H1 (cell line): ENCODE data around the gene DGKH. TPM values are rescaled to one million over a fixed set of nuclear protein-coding genes. Genes with fewer than 3 reads are reported as not detected.

Experiments used
- CTCF ChIA-PET: fragments of 300-600 bp; sonication (Branson Sonifier 250); formaldehyde crosslinking; loops from one replicate; lab custom pipeline; 2021; ENCODE audit not compliant: partially characterized antibody; lab: Charles Lee
- POLR2A ChIA-PET: fragments of 300-600 bp; sonication (Branson Sonifier 250); formaldehyde crosslinking; loops from one replicate; lab custom pipeline; 2021; ENCODE audit warnings: inconsistent platforms; ENCODE audit not compliant: partially characterized antibody; lab: Charles Lee
- DNase-seq, 2 experiments: peaks; one replicate each; pipeline versions ENCODE4 v3.0.0 to v3.0.0-alpha.2; 2010 to 2022; ENCODE audit warnings: low spot score in 2 of 2, low read depth in 1 of 2, mixed read lengths in 1 of 2
- FAIRE-seq: peaks from 2 replicates; lab custom pipeline; 2011; peaks lifted over from hg19 to GRCh38; lab: Jason Lieb, UNC
- H2AFZ ChIP-seq: 2 replicates; pipeline ENCODE4 v1.8.1; 2012; ENCODE audit warnings: low read length, inconsistent platforms
- H2AK5ac ChIP-seq: 2 replicates; pipeline ENCODE4 v1.6.1; 2013; ENCODE audit warnings: low read depth, low read length
- H2BK120ac ChIP-seq: replicated peaks from 2 replicates; pipeline ENCODE3; 2013; ENCODE audit warnings: low read depth, low read length, inconsistent platforms
- H2BK12ac ChIP-seq: 2 replicates; pipeline ENCODE4 v1.6.1; 2013; ENCODE audit warnings: low read depth, low read length
- H2BK15ac ChIP-seq: 2 replicates; pipeline ENCODE4 v1.6.1; 2013; ENCODE audit warnings: low read length
- H2BK20ac ChIP-seq: 2 replicates; pipeline ENCODE4 v1.6.1; 2013; ENCODE audit warnings: low read length
- H2BK5ac ChIP-seq: 2 replicates; pipeline ENCODE4 v1.6.1; 2013; ENCODE audit warnings: low read depth, low read length
- H3K14ac ChIP-seq: 2 replicates; pipeline ENCODE4 v1.6.1; 2013; ENCODE audit warnings: inconsistent platforms; ENCODE audit not compliant: insufficient read length
- H3K18ac ChIP-seq: 2 replicates; pipeline ENCODE4 v1.6.1; 2013; ENCODE audit warnings: low read length; ENCODE audit errors: extremely low read depth
- H3K23ac ChIP-seq: 2 replicates; pipeline ENCODE4 v1.6.1; 2013; ENCODE audit warnings: inconsistent platforms; ENCODE audit not compliant: insufficient read length
- H3K23me2 ChIP-seq: 2 replicates; pipeline ENCODE4 v1.6.1; 2013; ENCODE audit warnings: low read depth, low read length
- H3K27ac ChIP-seq: 2 replicates; pipeline ENCODE4 v1.6.1; 2011; ENCODE audit warnings: low read depth, low read length, inconsistent platforms
- H3K27me3 ChIP-seq, 4 experiments: replicated peaks in 1 of 4; 1 replicate in 1 of 4; 2 replicates in 3 of 4; pipeline versions ENCODE4 v1.6.1 to v1.8.1; 2011 to 2013; ENCODE audit warnings: low read length in 3 of 4, mild to moderate bottlenecking in 3 of 4, inconsistent platforms in 2 of 4, mixed read lengths in 2 of 4, moderate library complexity in 1 of 4; ENCODE audit not compliant: control insufficient read depth in 3 of 4, insufficient read depth in 3 of 4; ENCODE audit errors: extremely low read depth in 1 of 4
- H3K36me3 ChIP-seq, 4 experiments: 2 replicates each; pipeline versions ENCODE4 v1.6.1 to v1.8.1; 2011 to 2013; ENCODE audit warnings: mild to moderate bottlenecking in 4 of 4, low read length in 3 of 4, moderate library complexity in 2 of 4, control low read depth in 1 of 4, inconsistent platforms in 1 of 4; ENCODE audit not compliant: insufficient read depth in 4 of 4, control insufficient read depth in 2 of 4
- H3K4ac ChIP-seq: replicated peaks from 2 replicates; pipeline ENCODE3; 2013; ENCODE audit warnings: low read length, low read depth, mixed read lengths, inconsistent platforms; ENCODE audit not compliant: insufficient read length
- H3K4me1 ChIP-seq, 4 experiments: replicated peaks in 1 of 4; 1 replicate in 1 of 4; 2 replicates in 3 of 4; pipeline versions ENCODE4 v1.6.1 to v1.8.1; 2011 to 2013; ENCODE audit warnings: low read length in 3 of 4, inconsistent platforms in 2 of 4, mixed read lengths in 1 of 4; ENCODE audit not compliant: insufficient read depth in 4 of 4, control insufficient read depth in 3 of 4
- H3K4me2 ChIP-seq, 2 experiments: 2 replicates each; pipeline versions ENCODE4 v1.6.1 to v1.8.1; 2011 to 2013; ENCODE audit warnings: low read depth in 2 of 2, low read length in 2 of 2, control low read depth in 1 of 2, inconsistent platforms in 1 of 2, mild to moderate bottlenecking in 1 of 2; ENCODE audit not compliant: insufficient read depth in 1 of 2
- H3K4me3 ChIP-seq, 4 experiments: fragments of 200-600, 300-600 bp in 1 of 4; sonication (generic), shearing (Covaris generic), sonication (Bioruptor Twin) in 1 of 4; 2 replicates each; pipeline versions ENCODE4 v1.5.1 to v1.8.1; 2011 to 2016; ENCODE audit warnings: low read length in 4 of 4, low read depth in 3 of 4, control low read depth in 2 of 4, inconsistent platforms in 2 of 4, mild to moderate bottlenecking in 2 of 4, mixed read lengths in 1 of 4, moderate library complexity in 1 of 4; ENCODE audit not compliant: insufficient read depth in 2 of 4; ENCODE audit errors: extremely low read depth in 1 of 4
- H3K56ac ChIP-seq: replicated peaks from 2 replicates; pipeline ENCODE3; 2013; ENCODE audit warnings: low read depth, mild to moderate bottlenecking, mixed read lengths, low read length, inconsistent platforms; ENCODE audit not compliant: insufficient read length
- H3K79me1 ChIP-seq: 2 replicates; pipeline ENCODE4 v1.6.1; 2013; ENCODE audit warnings: low read depth, low read length, control low read depth
- H3K79me2 ChIP-seq, 2 experiments: 2 replicates each; pipeline versions ENCODE4 v1.6.1 to v1.8.1; 2012 to 2013; ENCODE audit warnings: low read length in 2 of 2, mild to moderate bottlenecking in 2 of 2, inconsistent platforms in 1 of 2; ENCODE audit not compliant: insufficient read depth in 2 of 2, control insufficient read depth in 1 of 2
- H3K9ac ChIP-seq, 4 experiments: replicated peaks in 1 of 4; 1 replicate in 1 of 4; 2 replicates in 3 of 4; pipeline versions ENCODE4 v1.6.1 to v1.8.1; 2011 to 2013; ENCODE audit warnings: low read depth in 3 of 4, low read length in 3 of 4, control low read depth in 2 of 4, mild to moderate bottlenecking in 2 of 4, moderate library complexity in 2 of 4, inconsistent platforms in 1 of 4; ENCODE audit errors: extremely low read depth in 1 of 4
- H3K9me3 ChIP-seq, 2 experiments: 2 replicates each; pipeline versions ENCODE4 v1.6.1 to v1.8.1; 2012 to 2013; ENCODE audit warnings: mild to moderate bottlenecking in 2 of 2, moderate library complexity in 2 of 2, control low read depth in 1 of 2, inconsistent platforms in 1 of 2, low read depth in 1 of 2, low read length in 1 of 2, mixed read lengths in 1 of 2; ENCODE audit not compliant: insufficient read depth in 2 of 2
- H4K20me1 ChIP-seq, 2 experiments: replicated peaks in 1 of 2; 2 replicates each; pipeline versions ENCODE3 to v1.8.1; 2011 to 2013; ENCODE audit warnings: inconsistent platforms in 2 of 2, low read length in 2 of 2, mild to moderate bottlenecking in 1 of 2; ENCODE audit not compliant: insufficient read depth in 2 of 2, control insufficient read depth in 1 of 2
- H4K5ac ChIP-seq: 2 replicates; pipeline ENCODE4 v1.6.1; 2013; ENCODE audit warnings: low read length, low read depth, mixed read lengths, inconsistent platforms; ENCODE audit not compliant: insufficient read length
- H4K8ac ChIP-seq: 2 replicates; pipeline ENCODE4 v1.8.0; 2013; ENCODE audit warnings: mild to moderate bottlenecking, moderate library complexity, low read length, inconsistent platforms; ENCODE audit not compliant: insufficient read depth; ENCODE audit errors: extremely low read depth
- H4K91ac ChIP-seq: replicated peaks from 2 replicates; pipeline ENCODE3; 2013; ENCODE audit warnings: low read length, mixed read lengths, inconsistent platforms; ENCODE audit not compliant: insufficient read length
- WGBS, 2 experiments: shearing (Covaris generic) in 1 of 2; methylation state at CpG; one replicate each; pipeline versions ENCODE4 v1.1.6 to v1.1.7; 2013 to 2015; ENCODE audit warnings: low lambda C conversion rate in 2 of 2, mixed read lengths in 2 of 2, inconsistent platforms in 1 of 2, low coverage in 1 of 2, missing lambda C conversion rate in 1 of 2; ENCODE audit not compliant: insufficient replicate concordance in 2 of 2, insufficient coverage in 1 of 2, insufficient read length in 1 of 2; ENCODE audit errors: extremely low coverage in 1 of 2, missing lambda C conversion rate in 1 of 2; 5-methylcytosine and 5-hydroxymethylcytosine counted together
- polyA plus RNA-seq, 7 experiments: library from polyadenylated mRNA; depleted of rRNA in 3 of 7; stranded (reverse) in 5 of 7; unstranded in 2 of 7; fragments of >200 nt in 5 of 7; fragments of 200-250 nt in 2 of 7; gene quantifications; 1 replicate in 5 of 7; 2 replicates in 1 of 7; 4 replicates in 1 of 7; pipeline versions ENCODE4 v1.2.1 to v1.2.3, GENCODE V29; 2011 to 2013; ENCODE audit warnings: missing spikeins in 2 of 7, mixed read lengths in 2 of 7
- total RNA-seq: library from RNA; stranded (reverse); fragmentation: NEBNext Ultra II Directional; extraction: Animal tissue kit (Norgen Biotek cat#: 25700); gene quantifications from 2 replicates; pipeline ENCODE4 v1.2.1, GENCODE V29; 2021

Gene DGKH
- total and polyA plus RNA-seq, 2 of the 8 experiments (the other 6 are each of a cell fraction or from before 2014, with no cell fraction given), result 2.1 to 7.9 TPM

DNA sequence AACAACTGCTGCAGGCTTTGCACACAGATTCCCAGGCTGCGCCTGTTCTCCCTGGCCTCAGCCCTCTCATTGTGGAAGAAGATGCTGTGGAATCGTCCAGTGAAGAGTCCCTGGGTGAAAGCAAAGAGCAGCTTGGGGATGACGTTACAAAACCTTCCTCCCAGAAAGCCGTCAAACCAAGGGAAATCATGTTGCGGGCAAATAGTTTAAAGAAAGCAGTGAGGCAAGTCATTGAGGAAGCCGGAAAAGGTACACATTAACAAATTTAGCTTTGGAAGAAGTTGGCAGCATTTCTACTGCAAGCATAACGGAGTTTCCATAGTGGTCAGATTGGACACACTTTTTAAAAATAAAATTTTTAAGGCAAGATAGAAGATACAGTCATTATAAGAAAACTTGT is 140.6 kb downstream of the DGKH start:
- Histone ChIP-seq H2BK120ac (no peak overlapping the region), H3K27me3 (no peaks in the 10 kb centered on the region), H3K4ac (no peak overlapping the region), H3K23ac (no peak overlapping the region), H3K4me3 (no peak overlapping the region), H2BK12ac (no peak overlapping the region), H3K9ac (no peak overlapping the region), H2AFZ (no peak overlapping the region), H2BK20ac (no peak overlapping the region), H3K14ac (no peak overlapping the region), H4K8ac (no peak overlapping the region), H3K79me1 (no peaks in the 10 kb centered on the region), H2AK5ac (no peak overlapping the region), H3K23me2 (no peaks in the 10 kb centered on the region; the same call in 1 of the 2 replicates), H3K79me2 (no peaks in the 10 kb centered on the region), H3K4me1 (no peaks in the 10 kb centered on the region), H3K9me3 (no peaks in the 10 kb centered on the region), H2BK5ac (no peak overlapping the region), H4K5ac (no peak overlapping the region), H3K18ac (no peak overlapping the region), H4K91ac (no peak overlapping the region), H3K56ac (no peak overlapping the region), H2BK15ac (no peak overlapping the region), H3K36me3 (peaks cover 0 to 4% (median 0%) of the 10 kb centered on the region in 4 experiments; a peak in 1 of 8 replicates), H3K4me2 (no peak overlapping the region), H4K20me1 (no peaks in the 10 kb centered on the region), H3K27ac (no peak overlapping the region)
- FAIRE-seq (no peak), DNase-seq (no peak)
- POLR2A ChIA-PET, result no interaction called here
- WGBS, 2 experiments, result 94% methylated on average over 7 of the region's 7 CpGs; no CpG with 5 or more reads in 1 of the 2 experiments
- CTCF ChIA-PET, result no interaction called here
